ENCODE measurements around the gene TTC33. TPM values are rescaled to one million over a fixed set of nuclear protein-coding genes. Genes with fewer than 3 reads are reported as not detected.
"Not testable (repeated sequence)": the region's sequence is repeated elsewhere in the genome, so short reads cannot be mapped to it uniquely, and the experiment has no call there.

The TTC33 gene
- total RNA-seq, 2 donors from 2014 or later = 10.3 to 22.5 TPM

- Histone ChIP-seq H3K27me3 (replicated peaks; ENCODE audit: insufficient read depth) (no peaks in the 10 kb centered on the region), H3K27ac (no peak overlapping the region), H3K4me3 (no peak overlapping the region), H3K36me3 (no peaks in the 10 kb centered on the region), H3K4me1 (ENCODE audit: control insufficient read depth in 1 of 2, low read depth in 2 of 2) (no peaks in the 10 kb centered on the region), H3K9me3 (no peaks in the 10 kb centered on the region)
- TF ChIP-seq, protein P1, sequence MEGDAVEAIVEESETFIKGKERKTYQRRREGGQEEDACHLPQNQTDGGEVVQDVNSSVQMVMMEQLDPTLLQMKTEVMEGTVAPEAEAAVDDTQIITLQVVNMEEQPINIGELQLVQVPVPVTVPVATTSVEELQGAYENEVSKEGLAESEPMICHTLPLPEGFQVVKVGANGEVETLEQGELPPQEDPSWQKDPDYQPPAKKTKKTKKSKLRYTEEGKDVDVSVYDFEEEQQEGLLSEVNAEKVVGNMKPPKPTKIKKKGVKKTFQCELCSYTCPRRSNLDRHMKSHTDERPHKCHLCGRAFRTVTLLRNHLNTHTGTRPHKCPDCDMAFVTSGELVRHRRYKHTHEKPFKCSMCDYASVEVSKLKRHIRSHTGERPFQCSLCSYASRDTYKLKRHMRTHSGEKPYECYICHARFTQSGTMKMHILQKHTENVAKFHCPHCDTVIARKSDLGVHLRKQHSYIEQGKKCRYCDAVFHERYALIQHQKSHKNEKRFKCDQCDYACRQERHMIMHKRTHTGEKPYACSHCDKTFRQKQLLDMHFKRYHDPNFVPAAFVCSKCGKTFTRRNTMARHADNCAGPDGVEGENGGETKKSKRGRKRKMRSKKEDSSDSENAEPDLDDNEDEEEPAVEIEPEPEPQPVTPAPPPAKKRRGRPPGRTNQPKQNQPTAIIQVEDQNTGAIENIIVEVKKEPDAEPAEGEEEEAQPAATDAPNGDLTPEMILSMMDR (IDR thresholded peaks at IDR 0.05) = no peak
- ATAC-seq (ENCODE audit: insufficient number of reproducible peaks, low FRiP score, low read depth) (no peak), DNase-seq (ENCODE audit: low spot score) (no peak)
Measured at GRCh38 chr5:40570408-40571129, 185.2 kb downstream of the TTC33 start.

DNA sequence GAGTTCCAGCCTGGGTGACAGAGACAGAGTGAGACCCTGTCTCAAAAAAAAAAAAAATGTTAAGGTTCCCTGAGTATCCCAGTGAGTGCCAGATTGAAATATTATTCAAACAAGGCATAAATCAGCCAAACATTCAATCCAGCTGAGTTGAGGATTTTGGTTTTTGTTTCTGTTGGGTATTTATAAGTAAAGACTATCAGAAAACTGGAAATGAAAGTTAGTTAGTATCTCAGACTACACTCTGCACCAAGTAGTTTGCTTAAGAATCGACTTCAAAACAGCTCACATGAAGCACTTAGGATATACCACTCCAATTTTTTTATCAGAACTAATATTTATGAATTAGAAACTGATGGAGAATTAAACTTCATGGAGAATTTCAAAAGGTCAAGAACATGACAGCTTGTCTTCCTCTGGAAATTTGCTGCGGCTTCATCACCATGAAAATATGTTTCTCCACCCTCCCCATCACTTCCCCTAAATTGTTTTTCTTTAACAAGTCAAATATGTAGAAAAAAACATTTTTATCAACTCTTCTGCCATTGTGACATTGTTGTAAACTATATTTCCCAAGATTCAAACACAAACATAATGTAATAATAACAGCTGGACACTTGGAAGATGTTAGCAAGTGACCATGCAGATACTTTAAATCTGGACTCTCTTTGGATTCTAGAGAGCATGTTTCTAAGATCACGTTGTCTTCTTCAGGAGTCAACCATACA lies 186.1 kb downstream of the TTC33 start:
- no peak for ATAC-seq (ENCODE audit: insufficient number of reproducible peaks, low FRiP score, low read depth)

GRCh38 chr5:40568548-40568947 lies 187.2 kb downstream of the TTC33 start:
- Histone ChIP-seq H3K4me3 (no peak overlapping the region), H3K4me1 (ENCODE audit: control insufficient read depth in 1 of 2, low read depth in 2 of 2) (no peaks in the 10 kb centered on the region), H3K27ac (no peak overlapping the region), H3K27me3 (replicated peaks; ENCODE audit: insufficient read depth) (no peaks in the 10 kb centered on the region), H3K36me3 (no peaks in the 10 kb centered on the region), H3K9me3 (no peaks in the 10 kb centered on the region)
- DNase-seq (ENCODE audit: low spot score) = no peak
- TF ChIP-seq, protein P1 (IDR thresholded peaks at IDR 0.05) = no peak
- ATAC-seq (ENCODE audit: insufficient number of reproducible peaks, low FRiP score, low read depth) = no peak

More for the DNA sequence above, 186.1 kb downstream of the TTC33 start:
- no peaks in the 10 kb centered on the region for H3K36me3 ChIP-seq
- H3K9me3 ChIP-seq = no peaks in the 10 kb centered on the region
- no peaks in the 10 kb centered on the region for H3K4me1 ChIP-seq (ENCODE audit: control insufficient read depth in 1 of 2, low read depth in 2 of 2)
- no peaks in the 10 kb centered on the region for H3K27me3 ChIP-seq (replicated peaks; ENCODE audit: insufficient read depth)
- TF ChIP-seq, protein P1 (IDR thresholded peaks at IDR 0.05) = no peak
- H3K4me3 ChIP-seq = no peak overlapping the region
- no peak for DNase-seq (ENCODE audit: low spot score)
- no peak overlapping the region for H3K27ac ChIP-seq

DNA sequence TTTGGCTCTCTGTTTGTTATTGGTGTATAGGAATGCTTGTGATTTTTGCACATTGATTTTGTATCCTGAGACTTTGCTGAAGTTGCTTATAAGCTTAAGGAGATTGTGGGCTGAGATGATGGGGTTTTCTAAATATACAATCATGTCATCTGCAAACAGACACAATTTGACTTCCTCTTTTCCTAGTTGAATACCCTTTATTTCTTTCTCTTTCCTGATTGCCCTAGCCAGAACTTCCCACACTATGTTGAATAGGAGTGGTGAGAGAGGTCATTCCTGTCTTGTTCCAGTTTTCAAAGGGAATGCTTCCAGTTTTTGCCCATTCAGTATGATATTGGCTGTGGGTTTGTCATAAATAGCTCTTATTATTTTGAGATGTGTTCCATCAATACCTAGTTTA lies 192.6 kb downstream of the TTC33 start:
- ATAC-seq (ENCODE audit: insufficient number of reproducible peaks, low FRiP score, low read depth); H3K4me3 ChIP-seq; H3K4me1 ChIP-seq (ENCODE audit: control insufficient read depth in 1 of 2, low read depth in 2 of 2); H3K27ac ChIP-seq; H3K36me3 ChIP-seq; DNase-seq (ENCODE audit: low spot score); H3K27me3 ChIP-seq (replicated peaks; ENCODE audit: insufficient read depth); H3K9me3 ChIP-seq: not testable (repeated sequence)

GRCh38 chr5:40560474-40561110 lies 195.2 kb downstream of the TTC33 start:
- H3K4me1 ChIP-seq (ENCODE audit: control insufficient read depth in 1 of 2, low read depth in 2 of 2) = no peaks in the 10 kb centered on the region
- ATAC-seq (ENCODE audit: insufficient number of reproducible peaks, low FRiP score, low read depth) (no peak), DNase-seq (ENCODE audit: low spot score) (no peak)
- H3K27me3 ChIP-seq (replicated peaks; ENCODE audit: insufficient read depth) = no peaks in the 10 kb centered on the region
- H3K36me3 ChIP-seq = no peaks in the 10 kb centered on the region
- TF ChIP-seq, protein P1 (IDR thresholded peaks at IDR 0.05) = no peak
- no peak overlapping the region for H3K27ac ChIP-seq
- peaks cover 2% of the 10 kb centered on the region for H3K9me3 ChIP-seq
- no peak overlapping the region for H3K4me3 ChIP-seq
